T-helper 2 cell (primary cell): ENCODE measurements around the gene NDEL1.

ENCODE experiments used
- DNase-seq, 5 experiments: peaks; one replicate each; pipeline versions ENCODE4 v3.0.0 to v3.0.0-alpha.2; 2012 to 2022

Gene NDEL1

GRCh38 chr17:8506145-8506544 is 70.5 kb downstream of the NDEL1 start:
- DNase-seq, result no peak

GRCh38 chr17:8514801-8515200 is 79.1 kb downstream of the NDEL1 start:
- DNase-seq, result no peak
